ENCODE data around the gene STRBP. TPM values are rescaled to one million over a fixed set of nuclear protein-coding genes. Genes with fewer than 3 reads are reported as not detected.
"Not testable (repeated sequence)": the region's sequence is repeated elsewhere in the genome, so short reads cannot be mapped to it uniquely, and the experiment has no call there.

Gene STRBP
- total RNA-seq, 2 donors from 2014 or later: 2.8 to 3.3 TPM

DNA sequence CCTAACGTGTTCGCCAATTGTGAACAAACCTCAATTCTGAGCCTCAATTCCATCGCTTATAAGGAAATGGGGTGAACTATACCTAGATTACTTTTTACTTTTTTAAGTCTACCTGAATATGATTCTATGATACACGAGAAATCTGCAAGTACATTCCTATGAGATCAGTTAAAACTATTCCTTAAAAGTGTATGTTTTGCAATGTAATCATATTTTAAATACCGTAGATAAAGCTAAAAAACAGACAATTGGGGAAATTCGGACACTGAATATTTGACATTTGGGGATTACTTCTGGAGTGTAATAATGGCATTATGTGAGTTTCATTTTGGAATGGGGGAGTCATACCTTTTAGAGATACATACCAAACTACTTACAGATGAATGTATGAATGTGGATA, 62.3 kb downstream of the STRBP start:
- Histone ChIP-seq H3K4me3 (no peak overlapping the region), H3K9me3 (no peaks in the 10 kb centered on the region), H3K27ac (no peak overlapping the region), H3K27me3 (replicated peaks; ENCODE audit: insufficient read depth) (no peaks in the 10 kb centered on the region), H3K36me3 (no peaks in the 10 kb centered on the region), H3K4me1 (ENCODE audit: control insufficient read depth in 1 of 2, low read depth in 2 of 2) (no peaks in the 10 kb centered on the region)
- ATAC-seq (ENCODE audit: insufficient number of reproducible peaks, low FRiP score, low read depth): no peak
- DNase-seq (ENCODE audit: low spot score): no peak
- TF ChIP-seq, protein P1, sequence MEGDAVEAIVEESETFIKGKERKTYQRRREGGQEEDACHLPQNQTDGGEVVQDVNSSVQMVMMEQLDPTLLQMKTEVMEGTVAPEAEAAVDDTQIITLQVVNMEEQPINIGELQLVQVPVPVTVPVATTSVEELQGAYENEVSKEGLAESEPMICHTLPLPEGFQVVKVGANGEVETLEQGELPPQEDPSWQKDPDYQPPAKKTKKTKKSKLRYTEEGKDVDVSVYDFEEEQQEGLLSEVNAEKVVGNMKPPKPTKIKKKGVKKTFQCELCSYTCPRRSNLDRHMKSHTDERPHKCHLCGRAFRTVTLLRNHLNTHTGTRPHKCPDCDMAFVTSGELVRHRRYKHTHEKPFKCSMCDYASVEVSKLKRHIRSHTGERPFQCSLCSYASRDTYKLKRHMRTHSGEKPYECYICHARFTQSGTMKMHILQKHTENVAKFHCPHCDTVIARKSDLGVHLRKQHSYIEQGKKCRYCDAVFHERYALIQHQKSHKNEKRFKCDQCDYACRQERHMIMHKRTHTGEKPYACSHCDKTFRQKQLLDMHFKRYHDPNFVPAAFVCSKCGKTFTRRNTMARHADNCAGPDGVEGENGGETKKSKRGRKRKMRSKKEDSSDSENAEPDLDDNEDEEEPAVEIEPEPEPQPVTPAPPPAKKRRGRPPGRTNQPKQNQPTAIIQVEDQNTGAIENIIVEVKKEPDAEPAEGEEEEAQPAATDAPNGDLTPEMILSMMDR (IDR thresholded peaks at IDR 0.05): no peak

DNA sequence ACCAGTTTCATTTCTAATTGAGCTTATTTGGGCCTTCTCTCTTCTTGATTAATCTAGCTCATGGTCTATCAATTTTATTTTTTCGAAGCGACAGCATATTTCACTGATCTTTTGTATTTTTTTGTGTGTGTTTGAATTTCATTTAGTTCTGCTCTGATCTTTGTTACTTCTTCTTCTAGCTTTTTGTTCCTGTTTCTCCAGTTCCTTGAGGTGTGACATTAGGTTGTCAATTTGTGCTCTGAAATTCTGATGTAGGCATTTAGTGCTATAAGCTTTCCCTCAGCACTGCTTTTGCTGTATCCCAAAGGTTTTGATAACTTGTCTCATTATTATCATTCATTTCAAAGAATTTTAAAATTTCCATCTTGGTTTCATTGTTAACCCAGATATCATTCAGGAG, 67.3 kb downstream of the STRBP start:
- TF ChIP-seq, protein P1 (IDR thresholded peaks at IDR 0.05): no peak
- Histone ChIP-seq H3K27ac (no peak overlapping the region), H3K36me3 (no peaks in the 10 kb centered on the region), H3K27me3 (replicated peaks; ENCODE audit: insufficient read depth) (no peaks in the 10 kb centered on the region), H3K9me3 (no peaks in the 10 kb centered on the region), H3K4me3 (no peak overlapping the region), H3K4me1 (ENCODE audit: control insufficient read depth in 1 of 2, low read depth in 2 of 2) (no peaks in the 10 kb centered on the region)
- DNase-seq (ENCODE audit: low spot score): no peak
- ATAC-seq (ENCODE audit: insufficient number of reproducible peaks, low FRiP score, low read depth): no peak

DNA sequence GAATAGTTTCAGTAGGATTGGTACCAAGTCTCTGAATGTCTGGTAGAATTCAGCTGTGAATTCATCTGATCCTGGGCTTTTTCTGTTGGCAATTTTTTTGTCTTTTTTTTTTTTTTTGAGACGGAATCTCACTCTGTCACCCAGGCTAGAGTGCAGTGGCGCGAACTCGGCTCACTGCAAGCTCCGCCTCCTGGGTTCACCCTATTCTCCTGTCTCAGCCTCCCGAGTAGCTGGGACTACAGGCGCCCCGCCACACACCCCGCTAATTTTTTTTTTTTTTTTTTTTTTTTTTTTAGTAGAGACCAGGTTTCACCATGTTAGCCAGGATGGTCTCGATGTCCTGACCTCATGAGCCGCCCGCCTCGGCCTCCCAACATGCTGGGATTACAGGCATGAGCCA, 67.9 kb downstream of the STRBP start:
- H3K4me3 ChIP-seq; H3K36me3 ChIP-seq; H3K27me3 ChIP-seq (replicated peaks; ENCODE audit: insufficient read depth); H3K9me3 ChIP-seq; ATAC-seq (ENCODE audit: insufficient number of reproducible peaks, low FRiP score, low read depth); DNase-seq (ENCODE audit: low spot score); H3K4me1 ChIP-seq (ENCODE audit: control insufficient read depth in 1 of 2, low read depth in 2 of 2); H3K27ac ChIP-seq: not testable (repeated sequence)

DNA sequence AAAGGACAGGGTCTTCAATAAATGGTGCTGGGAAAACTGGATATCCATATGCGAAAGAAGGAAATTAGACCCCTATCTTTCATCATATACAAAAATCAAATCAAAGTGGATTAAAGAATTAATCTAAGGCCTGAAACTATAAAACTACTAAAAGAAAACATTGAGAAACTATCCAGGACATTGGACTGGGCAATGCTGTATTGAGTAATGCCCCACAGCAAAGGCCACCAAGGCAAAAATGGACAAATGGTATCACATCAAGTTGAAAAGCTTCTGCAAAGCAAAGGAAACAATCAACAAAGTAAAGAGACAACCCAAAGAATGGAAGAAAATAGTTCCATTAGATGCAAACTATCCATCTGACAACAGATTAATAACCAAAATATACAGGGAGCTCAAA, 72.3 kb downstream of the STRBP start:
- H3K4me1 ChIP-seq (ENCODE audit: control insufficient read depth in 1 of 2, low read depth in 2 of 2): no peaks in the 10 kb centered on the region
- no peaks in the 10 kb centered on the region for H3K27me3 ChIP-seq (replicated peaks; ENCODE audit: insufficient read depth)
- ATAC-seq (ENCODE audit: insufficient number of reproducible peaks, low FRiP score, low read depth): no peak
- TF ChIP-seq, protein P1 (IDR thresholded peaks at IDR 0.05): no peak
- H3K4me3 ChIP-seq: no peak overlapping the region
- no peaks in the 10 kb centered on the region for H3K36me3 ChIP-seq
- H3K27ac ChIP-seq: no peak overlapping the region
- H3K9me3 ChIP-seq: no peaks in the 10 kb centered on the region
- DNase-seq (ENCODE audit: low spot score): no peak

DNA sequence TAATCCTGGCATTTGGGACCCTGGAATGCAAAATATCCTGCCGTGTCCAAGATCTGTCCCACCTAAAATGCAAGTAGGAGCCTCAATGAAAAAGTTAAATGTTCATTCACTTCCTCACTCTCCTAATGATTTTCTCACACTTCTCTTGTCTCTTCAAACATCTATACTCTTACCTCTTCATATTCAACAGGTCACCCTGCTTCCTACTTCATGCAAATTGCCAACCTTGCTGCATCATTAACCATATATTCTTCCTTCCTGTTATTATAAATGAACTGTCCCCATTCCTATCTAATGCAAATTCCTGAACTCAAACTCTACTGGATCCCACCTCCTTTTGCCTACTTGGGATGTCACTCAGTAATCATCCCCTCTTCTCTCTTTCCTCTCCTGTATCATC, 74.4 kb downstream of the STRBP start:
- H3K27me3 ChIP-seq (replicated peaks; ENCODE audit: insufficient read depth): no peaks in the 10 kb centered on the region
- DNase-seq (ENCODE audit: low spot score) (no peak), ATAC-seq (ENCODE audit: insufficient number of reproducible peaks, low FRiP score, low read depth) (no peak)
- no peak overlapping the region for H3K4me3 ChIP-seq
- no peaks in the 10 kb centered on the region for H3K36me3 ChIP-seq
- no peaks in the 10 kb centered on the region for H3K4me1 ChIP-seq (ENCODE audit: control insufficient read depth in 1 of 2, low read depth in 2 of 2)
- no peak overlapping the region for H3K27ac ChIP-seq
- no peaks in the 10 kb centered on the region for H3K9me3 ChIP-seq
- TF ChIP-seq, protein P1 (IDR thresholded peaks at IDR 0.05): no peak

DNA sequence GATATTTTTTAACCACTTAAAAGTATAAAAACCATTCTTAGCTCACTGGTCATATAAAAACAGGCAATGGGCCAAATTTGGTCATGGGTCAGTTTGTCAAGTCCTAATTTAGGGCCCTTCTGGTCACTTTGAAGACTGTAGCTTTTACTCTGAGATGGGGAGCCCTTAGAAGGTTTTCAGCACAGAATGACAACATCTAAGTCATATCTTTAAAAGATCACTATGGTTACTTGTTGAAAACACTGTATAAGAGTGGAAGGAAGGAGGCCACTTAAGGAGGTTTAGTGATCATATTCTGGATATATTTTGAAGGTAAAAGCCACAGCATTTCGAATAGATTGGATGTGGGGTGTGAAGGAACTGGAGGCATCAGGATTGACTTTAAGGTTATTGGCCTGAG, 76.7 kb downstream of the STRBP start:
- Histone ChIP-seq H3K36me3 (no peaks in the 10 kb centered on the region), H3K4me1 (ENCODE audit: control insufficient read depth in 1 of 2, low read depth in 2 of 2) (no peaks in the 10 kb centered on the region), H3K9me3 (no peaks in the 10 kb centered on the region), H3K4me3 (no peak overlapping the region), H3K27ac (no peak overlapping the region), H3K27me3 (replicated peaks; ENCODE audit: insufficient read depth) (no peaks in the 10 kb centered on the region)
- no peak for ATAC-seq (ENCODE audit: insufficient number of reproducible peaks, low FRiP score, low read depth)
- TF ChIP-seq, protein P1 (IDR thresholded peaks at IDR 0.05): no peak
- no peak for DNase-seq (ENCODE audit: low spot score)
